Frontal cortex (tissue), 4 donors: ENCODE data around the gene GEMIN8. TPM values are rescaled to one million over a fixed set of nuclear protein-coding genes. Genes with fewer than 3 reads are reported as not detected.
A peak's percentile ranks its signal among the peaks of the same experiment; 100 is the strongest.

Source experiments
- DNase-seq, 2 donors: peaks; one replicate each; pipeline ENCODE4 v3.0.0; 2012; ENCODE audit warnings: low spot score in 2 of 2
- FAIRE-seq: peaks from 2 replicates; lab custom pipeline; 2012; peaks lifted over from hg19 to GRCh38; lab: Jason Lieb, UNC
- total RNA-seq: library from RNA; depleted of rRNA; stranded (reverse); fragments of >200 nt; gene quantifications from one replicate; pipeline ENCODE4 v1.2.3, GENCODE V29; 2014
- donor health status: control.
- donor health status: control.
- donor health status: control.

The GEMIN8 gene
- total RNA-seq: 12.2 TPM

GRCh38 chrX:14029425-14030173 lies at the start of gene GEMIN8:
Gene GEMIN8 (minus strand): TSS chrX:14029892. CDS start chrX:14021478, 8,414 bp downstream.
- DNase-seq: peak; percentile 58 to 77
- no peak for FAIRE-seq

- DNase-seq (no peak), FAIRE-seq (no peak)
These were observed 46.9 kb upstream of the GEMIN8 start for GRCh38 chrX:14076639-14077038.

GRCh38 chrX:14073556-14073955 lies 43.9 kb upstream of the GEMIN8 start:
- FAIRE-seq (no peak), DNase-seq (no peak)

GRCh38 chrX:14073071-14073470 lies 43.4 kb upstream of the GEMIN8 start:
- DNase-seq (no peak), FAIRE-seq (no peak)

- no peak for DNase-seq
- FAIRE-seq: no peak
These were observed 36.1 kb upstream of the GEMIN8 start for GRCh38 chrX:14065800-14066199.

- DNase-seq (no peak), FAIRE-seq (no peak)
These were observed 35.1 kb upstream of the GEMIN8 start for GRCh38 chrX:14064626-14065432.

- DNase-seq: no peak
- no peak for FAIRE-seq
These were observed 32.8 kb upstream of the GEMIN8 start for GRCh38 chrX:14062524-14062923.

- FAIRE-seq (no peak), DNase-seq (no peak)
These were observed 26.5 kb upstream of the GEMIN8 start for GRCh38 chrX:14056206-14056605.

- DNase-seq (no peak), FAIRE-seq (no peak)
These were observed 21.7 kb upstream of the GEMIN8 start for GRCh38 chrX:14051416-14051815.

GRCh38 chrX:14050709-14051108 lies 21.0 kb upstream of the GEMIN8 start:
- FAIRE-seq: no peak

GRCh38 chrX:14043209-14043608 lies 13.5 kb upstream of the GEMIN8 start:
- DNase-seq (no peak), FAIRE-seq (no peak)

More at GRCh38 chrX:14050709-14051108, 21.0 kb upstream of the GEMIN8 start:
- no peak for DNase-seq

GRCh38 chrX:14039344-14039743 lies 9.7 kb upstream of the GEMIN8 start:
- DNase-seq (no peak), FAIRE-seq (peak; percentile 76)

GRCh38 chrX:14038375-14039085 lies 8.8 kb upstream of the GEMIN8 start:
- DNase-seq: no peak
- FAIRE-seq: no peak

GRCh38 chrX:14032406-14032805 lies 2.7 kb upstream of the GEMIN8 start:
- peak; percentile 78 for FAIRE-seq
- peak in 1 of 2 donors; percentile 58 for DNase-seq

- FAIRE-seq: no peak
- DNase-seq: no peak
These were observed 460 bp upstream of the GEMIN8 start for GRCh38 chrX:14030174-14030530.

GRCh38 chrX:14029039-14029424 lies 660 bp downstream of the GEMIN8 start:
- FAIRE-seq (no peak), DNase-seq (no peak)

- FAIRE-seq (no peak), DNase-seq (no peak)
These were observed 1.2 kb downstream of the GEMIN8 start for GRCh38 chrX:14028473-14028872.

- DNase-seq: no peak
- no peak for FAIRE-seq
These were observed 2.1 kb downstream of the GEMIN8 start for GRCh38 chrX:14027511-14028019.

GRCh38 chrX:14027036-14027435 lies 2.7 kb downstream of the GEMIN8 start:
- DNase-seq: peak in 1 of 2 donors; percentile 46
- FAIRE-seq: no peak

GRCh38 chrX:14026121-14026520 lies 3.6 kb downstream of the GEMIN8 start:
- DNase-seq (no peak), FAIRE-seq (no peak)
